SU-DHL-6 (cell line): ENCODE results near the gene TRAPPC4.

Source experiments
- EZH2phosphoT487 ChIP-seq: fragments of 200-600 bp; sonication (generic), shearing (Covaris generic); conservative IDR thresholded peaks from 2 replicates; pipeline ENCODE4 v1.6.1; 2018; ENCODE audit warnings: mild to moderate bottlenecking, antibody characterized with exemption, low read length, moderate library complexity, mixed read lengths
- TF ChIP-seq, protein P1 (sequence below): fragments of 200-600 bp; sonication (generic); IDR thresholded peaks from one replicate; pipeline ENCODE4 v1.5.1; 2017; ENCODE audit warnings: antibody characterized with exemption, mild to moderate bottlenecking, low read length, moderate library complexity; ENCODE audit not compliant: insufficient read depth, poor library complexity, severe bottlenecking

DNA sequence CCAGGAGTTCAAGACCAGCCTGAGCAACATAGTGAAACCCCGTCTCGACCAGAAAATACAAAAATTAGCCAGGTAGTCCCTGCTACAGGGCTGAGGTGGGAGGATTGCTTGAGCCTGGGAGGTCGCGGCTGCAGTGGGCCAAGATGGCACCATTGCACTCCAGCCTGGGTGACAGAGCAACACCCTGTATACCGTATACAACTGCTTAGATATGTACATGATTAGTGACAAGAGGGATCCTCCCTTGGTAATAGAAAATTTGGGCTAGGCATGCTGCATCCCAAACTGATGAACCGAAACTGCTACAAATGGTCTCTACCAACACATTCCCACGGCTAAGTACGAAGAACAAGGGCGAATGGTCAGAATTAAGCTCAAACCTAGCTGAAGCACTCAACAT lies 24.4 kb downstream of the TRAPPC4 start:
- TF ChIP-seq, protein P1, sequence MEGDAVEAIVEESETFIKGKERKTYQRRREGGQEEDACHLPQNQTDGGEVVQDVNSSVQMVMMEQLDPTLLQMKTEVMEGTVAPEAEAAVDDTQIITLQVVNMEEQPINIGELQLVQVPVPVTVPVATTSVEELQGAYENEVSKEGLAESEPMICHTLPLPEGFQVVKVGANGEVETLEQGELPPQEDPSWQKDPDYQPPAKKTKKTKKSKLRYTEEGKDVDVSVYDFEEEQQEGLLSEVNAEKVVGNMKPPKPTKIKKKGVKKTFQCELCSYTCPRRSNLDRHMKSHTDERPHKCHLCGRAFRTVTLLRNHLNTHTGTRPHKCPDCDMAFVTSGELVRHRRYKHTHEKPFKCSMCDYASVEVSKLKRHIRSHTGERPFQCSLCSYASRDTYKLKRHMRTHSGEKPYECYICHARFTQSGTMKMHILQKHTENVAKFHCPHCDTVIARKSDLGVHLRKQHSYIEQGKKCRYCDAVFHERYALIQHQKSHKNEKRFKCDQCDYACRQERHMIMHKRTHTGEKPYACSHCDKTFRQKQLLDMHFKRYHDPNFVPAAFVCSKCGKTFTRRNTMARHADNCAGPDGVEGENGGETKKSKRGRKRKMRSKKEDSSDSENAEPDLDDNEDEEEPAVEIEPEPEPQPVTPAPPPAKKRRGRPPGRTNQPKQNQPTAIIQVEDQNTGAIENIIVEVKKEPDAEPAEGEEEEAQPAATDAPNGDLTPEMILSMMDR, result no peak
- TF ChIP-seq EZH2phosphoT487, result no peak
